GM18907 (cell line): ENCODE measurements around the gene CSRNP3.
A peak's percentile ranks its signal among the peaks of the same experiment; 100 is the strongest.

Source experiments
- ATAC-seq: cut with Tn5 transposase; IDR thresholded peaks from one replicate; pipeline ENCODE4 v1.9.1; 2021; ENCODE audit warnings: mild to moderate bottlenecking, moderate library complexity; ENCODE audit not compliant: unreplicated experiment

CSRNP3 gene

DNA sequence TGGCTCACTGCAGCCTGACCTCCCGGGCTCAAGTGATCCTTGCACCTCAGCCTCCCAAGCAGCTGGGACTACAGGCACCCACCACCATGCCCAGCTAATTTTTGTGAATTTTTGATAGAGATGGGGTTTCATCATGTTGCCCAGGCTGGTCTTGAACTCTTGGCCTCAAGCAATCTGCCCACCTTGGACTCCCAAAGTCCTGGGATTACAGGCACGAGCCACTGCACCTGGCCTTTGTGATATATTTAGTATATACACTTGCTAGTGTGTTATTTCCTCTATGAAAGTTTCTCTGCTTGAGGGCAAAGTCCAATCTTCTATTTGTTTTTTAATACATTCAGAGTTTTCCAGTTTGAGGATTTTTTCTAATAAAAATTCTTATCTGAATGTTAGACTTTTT lies 205.3 kb downstream of the CSRNP3 start:
- no peak for ATAC-seq

DNA sequence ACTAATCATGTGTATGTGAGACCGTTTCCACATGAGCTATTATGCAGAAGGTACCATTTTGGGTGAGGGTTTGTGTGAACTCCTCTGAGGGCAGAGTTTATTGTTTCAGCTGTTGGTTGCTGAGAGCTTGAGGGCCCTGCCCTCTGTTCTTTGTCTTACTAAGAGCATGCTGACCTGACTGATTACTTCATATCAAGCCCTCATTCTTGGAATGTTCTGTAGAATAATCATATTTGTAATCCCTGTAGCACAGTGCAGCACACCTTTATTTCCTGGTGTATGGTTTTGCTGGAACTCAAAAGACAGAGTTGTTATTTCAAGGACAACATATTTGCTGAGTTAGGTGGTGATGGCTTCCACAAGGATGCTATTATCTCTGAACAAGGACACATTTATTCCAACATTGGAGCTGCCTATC lies 206.1 kb downstream of the CSRNP3 start:
- ATAC-seq, result no peak

DNA sequence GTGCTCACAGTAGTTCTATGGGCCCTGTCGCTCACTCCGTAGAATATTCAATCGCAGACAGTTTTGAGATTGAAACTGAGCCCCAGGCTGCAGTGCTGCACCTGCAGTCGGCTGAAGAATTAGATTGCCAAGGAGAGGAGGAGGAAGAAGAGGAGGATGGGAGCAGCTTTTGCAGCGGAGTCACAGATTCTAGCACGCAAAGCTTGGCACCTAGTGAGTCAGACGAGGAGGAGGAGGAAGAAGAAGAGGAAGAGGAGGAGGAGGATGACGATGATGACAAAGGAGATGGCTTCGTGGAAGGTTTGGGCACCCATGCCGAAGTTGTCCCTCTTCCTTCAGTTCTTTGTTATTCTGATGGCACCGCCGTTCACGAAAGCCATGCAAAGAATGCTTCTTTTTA lies 209.4 kb downstream of the CSRNP3 start:
- ATAC-seq, result no peak

DNA sequence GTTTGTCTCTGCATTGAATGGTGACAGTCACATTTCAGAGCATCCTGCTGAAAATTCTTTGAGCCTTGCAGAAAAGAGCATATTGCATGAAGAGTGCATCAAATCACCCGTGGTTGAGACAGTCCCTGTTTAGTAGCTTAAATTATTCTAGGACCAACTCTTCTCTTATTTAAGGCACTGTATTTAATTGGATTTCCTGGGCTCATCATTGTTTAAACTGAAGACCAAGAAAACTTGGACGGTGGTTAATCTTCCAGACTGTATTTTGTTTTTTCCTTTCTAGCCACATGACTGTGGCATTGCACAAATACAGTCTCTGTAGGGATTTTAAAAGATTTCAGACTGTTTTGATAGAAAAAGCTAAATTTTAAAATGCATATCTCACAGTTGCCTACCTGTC lies 210.1 kb downstream of the CSRNP3 start:
- ATAC-seq, result no peak

DNA sequence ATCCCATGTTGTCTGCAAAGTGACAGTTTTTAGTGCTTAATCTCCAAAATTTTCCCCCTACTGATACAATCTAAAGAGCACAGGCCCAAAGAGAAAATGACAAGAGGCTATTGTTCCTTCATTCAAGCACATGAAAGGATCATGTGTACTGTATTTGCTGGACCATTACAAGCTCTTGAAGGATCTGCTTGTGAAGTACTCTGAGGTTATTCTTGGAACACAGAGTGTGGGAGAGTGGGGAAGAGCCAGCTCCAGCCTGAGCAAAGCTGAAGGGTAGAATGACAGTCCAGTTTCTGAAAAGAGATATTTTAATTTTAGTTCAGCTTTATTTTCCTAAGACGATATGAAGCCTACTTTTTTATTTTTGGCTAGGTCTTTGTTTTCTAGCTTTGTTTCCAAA lies 212.3 kb downstream of the CSRNP3 start:
- no peak for ATAC-seq

DNA sequence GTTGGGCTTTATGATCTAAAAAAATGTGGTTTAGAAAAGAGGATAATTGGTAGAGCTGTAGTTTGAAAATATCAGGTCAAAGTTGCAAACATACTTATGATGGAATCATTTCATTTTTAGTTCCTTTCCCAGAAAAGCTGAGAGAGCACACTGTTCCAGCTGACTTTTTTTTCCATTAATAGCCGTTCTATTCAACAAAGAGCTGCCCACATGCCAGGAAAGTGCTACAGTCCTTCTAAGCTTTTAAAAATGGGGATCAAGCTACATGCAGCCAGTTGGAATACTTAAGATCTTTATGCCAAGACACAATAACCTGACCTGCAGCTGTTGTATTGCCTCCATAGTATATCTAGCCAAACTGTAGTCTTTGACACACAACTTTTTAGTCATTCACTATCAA lies 213.0 kb downstream of the CSRNP3 start:
- ATAC-seq, result no peak

DNA sequence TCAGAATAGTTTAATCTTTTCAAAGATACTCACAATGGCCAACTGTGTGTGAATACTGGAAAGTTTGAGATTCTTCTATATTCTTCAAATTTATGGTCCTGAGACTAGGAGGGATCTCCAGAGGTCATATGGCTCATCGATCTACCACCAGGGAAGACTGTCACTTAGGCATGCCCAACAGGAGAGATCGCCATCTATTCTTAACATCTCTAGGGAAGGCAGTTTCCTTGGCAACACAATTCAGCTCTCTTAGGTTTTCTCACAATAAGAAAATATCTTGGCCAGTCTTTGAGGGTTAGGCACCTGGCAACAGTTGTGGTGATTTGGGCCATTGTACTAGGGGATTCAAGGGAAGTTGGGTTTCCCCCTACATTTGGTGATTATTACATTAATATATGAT lies 217.3 kb downstream of the CSRNP3 start:
- ATAC-seq, result no peak

DNA sequence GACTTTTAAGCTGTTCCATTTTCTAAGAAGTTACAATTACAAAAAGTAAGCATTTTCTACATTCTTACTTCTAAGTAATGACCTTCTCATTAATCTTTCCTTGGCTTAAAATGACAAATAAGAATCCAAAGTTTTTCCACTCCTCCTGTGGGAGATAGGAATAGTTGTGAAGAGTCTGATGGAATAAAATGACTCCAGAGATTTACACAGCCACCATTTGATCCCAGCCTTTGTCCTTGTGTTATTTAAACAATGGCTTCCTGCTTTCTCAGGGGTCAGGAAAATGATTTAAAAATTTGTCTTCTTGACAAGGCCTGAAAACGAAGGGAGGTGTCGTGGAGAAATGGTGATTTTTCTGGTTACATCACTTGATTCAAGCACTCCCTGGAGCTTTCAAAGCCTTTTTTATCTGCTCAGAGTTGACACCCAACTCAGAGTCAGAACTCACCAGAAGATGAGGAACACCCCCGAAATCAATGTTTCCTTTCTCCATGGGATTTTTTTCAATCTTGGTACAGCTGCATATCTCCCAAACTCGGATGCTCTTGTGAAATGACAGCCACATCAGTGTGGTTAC lies 218.0 kb downstream of the CSRNP3 start:
- ATAC-seq, result no peak

DNA sequence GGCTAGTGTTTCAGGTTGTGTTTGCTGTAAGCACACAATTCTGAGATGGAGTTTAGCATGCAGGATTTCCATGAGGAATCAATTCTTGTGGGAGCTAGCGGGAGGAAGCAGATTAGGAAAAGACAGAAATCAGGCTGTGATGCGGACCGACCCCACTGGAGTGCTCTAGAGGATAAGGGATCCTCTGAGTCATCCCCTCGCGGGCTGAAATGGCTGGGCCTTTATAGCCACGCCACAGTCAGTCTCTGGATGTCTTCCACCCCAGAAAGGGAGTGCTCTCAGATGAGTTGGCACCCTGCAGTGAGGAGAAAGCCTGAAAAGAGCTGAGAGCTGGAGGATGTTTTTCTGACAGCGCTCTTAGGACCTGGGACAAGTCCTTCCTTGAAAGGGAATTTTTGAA lies 222.1 kb downstream of the CSRNP3 start:
- ATAC-seq, result no peak

DNA sequence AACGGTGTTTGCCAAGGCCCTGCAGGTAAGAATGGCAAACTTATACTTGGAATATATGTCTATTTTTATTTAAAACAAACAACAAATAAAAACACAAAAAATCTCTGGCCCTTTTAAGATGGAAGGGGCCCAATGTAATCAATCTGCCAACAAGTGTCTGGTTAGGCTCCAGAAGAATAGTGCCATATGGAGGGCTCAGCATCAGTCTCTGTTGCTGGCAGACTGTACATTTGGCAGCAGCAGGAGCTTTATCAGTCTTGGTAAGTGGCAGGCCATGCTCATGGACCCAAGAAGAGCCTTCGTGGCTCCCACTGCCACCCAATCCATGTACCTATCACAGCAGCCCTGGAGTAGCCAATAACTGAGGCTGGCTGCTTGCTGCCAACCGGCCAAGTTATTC lies 223.4 kb downstream of the CSRNP3 start:
- ATAC-seq, result no peak

DNA sequence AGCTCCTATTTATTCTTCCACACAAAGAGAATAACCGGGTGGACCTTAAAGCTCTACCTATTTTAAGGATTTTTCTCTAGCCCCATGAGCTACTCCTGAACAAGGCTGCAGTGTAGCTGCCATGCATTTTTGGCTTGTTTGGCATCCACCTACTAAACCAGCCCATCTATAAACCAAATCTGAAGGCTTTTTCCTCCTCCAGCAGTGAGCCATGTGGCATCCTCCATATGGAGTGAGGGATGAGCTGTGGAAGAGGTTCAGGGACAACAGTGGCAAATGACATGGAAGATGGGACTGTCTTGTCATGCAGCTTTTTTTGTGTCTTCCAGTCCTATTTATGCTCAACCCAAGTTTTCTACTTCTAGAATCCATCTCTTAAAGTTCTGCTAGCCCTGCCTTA lies 224.3 kb downstream of the CSRNP3 start:
- no peak for ATAC-seq

DNA sequence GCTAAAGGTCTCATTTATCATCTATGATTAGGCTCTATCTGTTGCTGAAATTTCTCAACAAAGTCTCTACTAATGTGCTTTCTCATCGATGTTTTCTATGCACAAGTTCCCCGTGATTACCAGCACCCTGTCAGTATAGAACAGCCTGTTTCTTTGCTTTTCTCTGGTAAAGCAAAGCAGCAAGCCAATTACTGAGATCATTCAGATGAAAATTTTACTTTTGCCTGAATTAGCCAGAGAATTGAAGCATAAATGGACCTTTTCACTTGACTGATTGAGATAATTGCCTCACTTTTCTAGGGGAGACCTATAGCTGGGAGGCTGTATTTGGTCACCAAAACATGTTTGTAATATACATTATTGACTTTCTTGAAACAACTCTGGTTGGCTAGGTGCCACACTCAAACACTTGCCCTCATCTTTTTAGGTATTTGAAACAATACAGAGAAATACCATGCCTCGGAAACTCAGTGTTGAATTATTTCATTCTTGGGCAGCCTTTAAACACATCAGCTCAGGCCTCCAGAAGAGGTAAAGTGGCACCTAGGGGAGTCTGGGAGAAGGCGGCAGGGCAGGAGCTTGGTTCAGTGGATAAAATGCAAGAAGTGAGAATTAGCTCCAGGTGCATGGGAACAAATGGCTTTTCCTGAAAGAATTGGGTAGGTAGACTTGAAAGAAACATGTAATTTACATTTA lies 228.4 kb downstream of the CSRNP3 start:
- ATAC-seq, result no peak

DNA sequence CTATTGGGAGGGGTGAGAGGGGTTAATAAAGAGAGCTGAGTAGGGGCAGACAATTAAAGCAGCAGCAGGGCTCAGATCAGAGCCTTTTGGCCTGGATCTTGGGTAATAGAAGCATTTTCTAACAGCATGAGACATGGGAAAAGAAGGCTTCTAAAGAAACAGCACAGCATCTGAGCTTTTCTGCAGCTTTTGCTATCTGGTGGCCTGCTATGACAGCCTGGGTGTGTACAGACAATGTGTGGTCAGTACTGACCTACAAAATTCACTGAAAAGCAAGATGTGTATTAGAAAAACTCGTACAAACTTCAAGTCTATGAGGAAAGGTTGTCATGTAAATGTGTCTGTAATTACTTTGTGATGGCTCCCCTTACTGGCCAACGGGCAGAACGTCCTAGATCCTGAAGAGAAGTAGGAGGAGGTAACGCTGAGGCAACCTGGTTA lies 229.0 kb downstream of the CSRNP3 start:
- ATAC-seq, result peak; percentile 85

DNA sequence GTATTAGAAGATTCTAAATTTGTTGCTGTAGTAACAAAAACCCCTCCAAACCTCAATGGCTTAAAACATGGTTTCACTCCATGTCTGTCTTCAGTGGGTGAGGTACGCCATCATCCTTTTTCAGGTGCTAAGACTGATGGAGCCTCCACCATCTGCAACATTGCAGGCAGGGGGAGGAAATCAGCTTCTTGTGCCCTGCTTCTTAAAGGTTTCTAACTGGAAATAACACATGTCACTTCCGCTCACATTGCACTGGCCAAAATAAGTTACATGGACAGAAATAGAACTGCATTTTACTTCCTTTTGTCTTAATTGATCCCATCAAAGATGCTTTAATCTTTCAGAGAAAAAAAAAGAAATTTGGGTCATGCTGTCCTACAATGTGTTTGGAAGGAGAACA lies 230.4 kb downstream of the CSRNP3 start:
- no peak for ATAC-seq

DNA sequence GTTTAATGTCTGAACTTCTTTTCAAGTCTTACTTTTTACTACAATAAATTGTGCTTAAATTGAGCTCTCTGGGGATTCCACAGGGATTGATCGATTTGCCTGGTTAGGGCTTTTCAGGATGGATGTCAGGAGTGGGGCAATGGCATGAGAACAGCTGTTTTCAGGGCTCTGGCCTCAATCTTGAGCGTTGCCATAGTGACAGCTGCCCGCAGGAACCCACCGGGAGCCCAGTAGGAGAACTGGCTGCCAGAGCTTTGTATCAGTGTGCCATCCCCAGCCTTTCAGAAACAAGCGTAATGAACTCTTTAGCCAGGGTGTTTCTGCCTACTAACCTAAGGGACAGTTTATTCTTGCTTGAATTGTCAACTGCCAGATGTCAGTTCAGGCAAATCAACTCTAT lies 231.0 kb downstream of the CSRNP3 start:
- no peak for ATAC-seq

DNA sequence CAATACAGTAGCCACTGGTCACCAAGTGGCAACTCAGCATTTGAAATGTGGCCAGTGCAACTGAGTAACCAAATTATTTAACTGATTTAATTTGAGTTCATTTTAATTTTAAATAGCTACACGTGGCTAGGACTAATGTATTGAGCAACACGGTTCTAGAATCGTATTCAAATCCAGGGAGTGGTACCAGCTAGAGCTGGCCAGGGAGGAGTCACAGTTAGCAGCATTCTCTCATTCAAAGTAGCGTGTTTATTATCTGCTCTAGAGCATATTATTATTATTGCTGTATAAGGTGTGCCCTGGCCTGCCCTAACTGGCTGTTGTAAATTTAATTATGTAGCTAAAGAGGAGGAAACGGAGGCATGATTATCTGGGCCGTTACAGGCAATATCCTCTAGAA lies 231.6 kb downstream of the CSRNP3 start:
- ATAC-seq, result no peak

DNA sequence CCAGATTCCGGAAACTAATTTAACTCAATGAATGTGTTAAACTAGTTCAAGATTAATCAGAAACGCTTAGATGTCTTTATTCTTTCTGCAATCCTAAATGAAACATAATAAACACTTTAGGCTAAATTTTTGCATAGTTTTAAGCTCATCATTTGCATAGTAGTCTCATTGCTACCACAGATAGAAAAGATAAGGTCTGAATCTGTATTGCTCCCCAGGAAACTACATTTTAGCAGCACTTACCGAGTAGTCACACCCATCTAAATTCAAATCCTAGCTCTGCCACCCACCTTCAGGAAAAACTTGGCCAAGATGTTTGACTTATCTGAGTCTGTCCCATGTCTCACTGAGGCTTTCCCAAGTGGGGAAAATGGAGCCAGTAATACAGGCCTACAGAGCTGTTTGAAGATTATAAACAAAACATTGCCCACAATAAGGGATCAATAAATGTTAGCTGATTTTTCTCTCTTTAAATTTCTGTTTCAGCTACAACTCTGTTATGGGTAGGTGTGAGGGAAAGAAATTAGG lies 237.5 kb downstream of the CSRNP3 start:
- no peak for ATAC-seq

DNA sequence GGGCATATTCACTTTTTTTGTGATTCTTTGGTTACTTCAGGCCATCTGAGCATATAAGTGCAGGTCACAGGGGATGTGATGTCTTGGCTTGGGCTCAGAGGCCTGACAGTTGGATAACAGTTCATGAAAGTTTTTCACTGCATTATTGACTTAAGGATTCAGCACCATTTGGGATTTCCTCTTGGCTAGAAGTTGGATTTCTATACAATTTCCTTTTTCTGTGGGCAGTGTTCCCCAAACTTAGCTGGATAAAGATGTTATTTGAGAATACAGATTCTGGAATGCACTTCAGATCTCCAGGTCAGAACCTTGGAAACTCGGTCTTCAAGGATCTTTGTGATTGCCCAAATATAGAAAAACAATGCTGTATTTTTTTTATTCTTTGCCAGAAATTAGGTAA lies 246.6 kb downstream of the CSRNP3 start:
- no peak for ATAC-seq

DNA sequence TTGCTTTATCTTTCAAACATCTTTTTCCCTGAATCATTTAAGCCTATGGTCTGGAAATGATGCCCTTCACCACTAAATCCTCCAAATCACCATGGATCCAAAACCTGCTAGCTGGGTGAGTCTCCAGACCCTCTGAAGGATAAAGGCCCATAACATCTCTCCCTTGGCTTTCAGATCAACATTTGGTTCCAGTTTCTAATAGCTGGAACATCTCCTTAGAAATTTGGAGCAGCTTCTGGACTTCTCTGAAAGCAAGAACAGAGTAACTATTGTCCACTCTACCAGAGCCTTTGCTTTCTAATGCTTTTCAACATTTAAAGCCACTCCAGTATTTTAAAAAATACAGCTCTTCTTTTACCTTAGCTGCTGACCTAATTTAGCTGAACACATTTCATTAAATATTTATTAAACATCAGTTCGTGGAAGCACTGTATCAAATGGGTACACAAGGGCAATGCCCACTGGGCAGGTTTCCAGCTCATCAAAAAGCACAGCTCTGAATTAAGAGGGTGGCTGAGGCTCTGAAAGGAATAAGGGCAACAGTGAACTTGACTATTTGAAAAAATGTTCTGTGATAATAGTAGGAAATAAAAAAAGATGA lies 249.2 kb downstream of the CSRNP3 start:
- ATAC-seq, result no peak

DNA sequence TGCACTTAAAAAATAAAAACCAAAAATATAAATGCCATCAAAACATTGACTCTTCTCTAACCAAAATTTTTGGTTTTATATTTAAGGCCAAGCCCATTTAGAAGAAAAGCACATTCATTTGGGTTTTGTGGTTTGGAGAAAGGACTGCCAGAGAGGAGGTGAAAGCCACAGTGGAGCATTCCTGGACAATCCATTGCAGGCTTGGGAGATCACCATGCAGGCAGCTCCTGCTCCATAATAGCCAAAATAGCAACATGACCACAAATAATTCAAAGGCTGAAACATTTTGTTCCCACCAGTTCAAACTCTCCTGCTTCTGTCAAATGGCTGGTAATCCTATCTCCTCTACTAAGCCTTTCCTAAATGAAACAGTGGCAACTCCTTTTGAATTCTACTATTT lies 251.0 kb downstream of the CSRNP3 start:
- ATAC-seq, result no peak

DNA sequence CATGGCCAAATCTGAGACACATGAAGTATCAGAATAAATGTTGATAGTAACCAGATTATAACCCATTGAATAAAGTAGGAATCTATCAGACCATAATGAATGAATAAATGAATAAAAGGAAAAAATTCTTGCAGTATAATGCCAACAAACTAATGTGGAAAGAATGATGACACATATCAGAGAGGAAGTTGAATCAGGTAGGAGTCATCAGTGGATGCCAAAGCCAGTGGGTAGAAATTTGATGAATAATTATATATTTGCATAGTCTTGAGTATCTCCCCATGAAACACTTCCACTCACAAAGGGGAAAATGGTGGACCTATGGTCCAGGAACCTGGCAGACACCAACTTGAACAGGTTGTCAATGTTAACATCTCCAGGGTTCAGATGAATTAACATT lies 255.9 kb downstream of the CSRNP3 start:
- no peak for ATAC-seq
